Right lobe of liver (tissue), 6 donors: ENCODE results near the gene MPHOSPH8. TPM values are rescaled to one million over a fixed set of nuclear protein-coding genes. Genes with fewer than 3 reads are reported as not detected.

Source experiments
- ATAC-seq, 4 donors: fragments of 200-7000 bp; cut with Tn5 transposase; one replicate each; pipeline ENCODE4 v1.9.1; 2020; ENCODE audit warnings: mild to moderate bottlenecking in 4 of 4, moderate library complexity in 4 of 4
- DNase-seq, 3 donors: peaks; one replicate each; pipeline ENCODE4 v3.0.0-alpha.2; 2020
- H3K27ac ChIP-seq, 3 donors: fragments of 200-600 bp; one replicate each; pipeline ENCODE4 v1.8.0; 2022
- H3K27me3 ChIP-seq, 2 donors: fragments of 200-600 bp; one replicate each; pipeline ENCODE4 v1.8.0; 2022
- H3K36me3 ChIP-seq, 4 donors: fragments of 200-600 bp; sonication (generic) in 1 of 4; one replicate each; pipeline versions ENCODE4 v1.5.1 to v1.8.0; 2017 to 2022; ENCODE audit warnings: control low read depth in 1 of 4
- H3K4me1 ChIP-seq, 4 donors: fragments of 200-600 bp; sonication (generic) in 1 of 4; one replicate each; pipeline versions ENCODE4 v1.5.1 to v1.8.0; 2017 to 2022; ENCODE audit warnings: control low read depth in 1 of 4
- H3K4me3 ChIP-seq, 3 donors: fragments of 200-600 bp; one replicate each; pipeline ENCODE4 v1.8.0; 2022
- H3K9me3 ChIP-seq, 4 donors: fragments of 200-600 bp; sonication (generic) in 1 of 4; one replicate each; pipeline versions ENCODE4 v1.5.1 to v1.8.0; 2017 to 2022; ENCODE audit warnings: control low read depth in 1 of 4
- CTCF ChIP-seq, 4 donors: fragments of 200-600 bp in 3 of 4; fragments of 450-650 bp in 1 of 4; IDR thresholded peaks; one replicate each; pipeline versions ENCODE4 v1.5.1 to v1.8.0; 2016 to 2022; ENCODE audit warnings: antibody characterized with exemption in 4 of 4, mild to moderate bottlenecking in 2 of 4
- POLR2A ChIP-seq: fragments of 450-650 bp; IDR thresholded peaks from one replicate; pipeline ENCODE4 v1.6.1; 2017; ENCODE audit warnings: antibody characterized with exemption, mild to moderate bottlenecking
- WGBS: methylation state at CpG from one replicate; pipeline ENCODE4 v1.1.6; 2018; ENCODE audit warnings: low coverage, low lambda C conversion rate; ENCODE audit not compliant: insufficient coverage; ENCODE audit errors: missing lambda C conversion rate; 5-methylcytosine and 5-hydroxymethylcytosine counted together
- intact Hi-C, 2 donors: fragments of 100-400 bp; cut with DNase I; formaldehyde crosslinking; loops; one replicate each; pipeline versions ENCODE4 v1.11.2 to v1.14.1; 2022
- total RNA-seq, 6 experiments: library from RNA; depleted of rRNA in 2 of 6; stranded (reverse); fragments of >200 nt in 2 of 6; fragmentation: NEBNext Ultra II Directional in 3 of 6; extraction: Animal tissue kit (Norgen Biotek cat#: 25700) in 3 of 6; gene quantifications; one replicate each; pipeline versions ENCODE4 v1.1.0 to v1.2.4, GENCODE V29; 2016 to 2023
- donor health status: DM: no; HTN: yes; CAD: no.
- donor health status: DM: no; HTN: no; CAD: no.
- donor health status: DM: no; HTN: no; CAD: no.
- donor health status: DM: no; HTN: yes; CAD: no.
- donor health status: DM: no; HTN: yes; CAD: no.

The MPHOSPH8 gene
- total RNA-seq, 6 experiments from 2014 or later: 7.3 to 15.4 (median 10.2) TPM

DNA sequence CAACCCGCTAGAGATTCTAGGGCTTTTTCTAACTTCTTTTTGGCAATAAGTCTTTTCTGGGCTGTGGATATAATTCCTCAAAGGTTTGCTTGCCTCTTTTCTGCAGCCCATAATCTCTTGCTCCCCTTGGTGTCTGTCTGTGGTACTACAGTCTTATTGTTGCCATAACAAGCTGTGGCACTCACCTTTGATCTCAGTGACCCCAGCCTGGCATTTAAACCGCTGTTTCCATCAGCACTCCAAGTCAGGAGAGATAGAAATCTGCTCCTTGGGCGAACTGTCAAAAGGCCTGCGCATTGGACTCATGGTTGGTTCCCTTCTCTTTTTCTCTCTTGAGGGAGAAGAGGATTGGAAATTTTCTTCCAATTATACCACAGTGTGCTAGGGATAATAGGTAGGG is 14.5 kb upstream of the MPHOSPH8 start:
- Histone ChIP-seq H3K27ac (no peak overlapping the region), H3K4me3 (no peak overlapping the region), H3K36me3 (no peaks in the 10 kb centered on the region), H3K4me1 (no peaks in the 10 kb centered on the region), H3K27me3 (no peaks in the 10 kb centered on the region), H3K9me3 (no peaks in the 10 kb centered on the region)
- ATAC-seq (peak; percentile 100), DNase-seq (peak in 2 of 3 donors; percentile 68 to 71)
- TF ChIP-seq CTCF (IDR thresholded peaks at IDR 0.05): peak; percentile 59 to 79 (median 64)
- no peak for TF ChIP-seq POLR2A
- WGBS: 35% methylated on average over 4 of the region's 4 CpGs
- intact Hi-C loops: no loop called here

- DNase-seq: no peak
- H3K9me3 ChIP-seq: no peaks in the 10 kb centered on the region
- ATAC-seq: no peak
- WGBS: 71% methylated on average over 3 of the region's 3 CpGs
- H3K36me3 ChIP-seq: no peaks in the 10 kb centered on the region
- intact Hi-C loops: no loop called here
- TF ChIP-seq POLR2A (no peak), CTCF (IDR thresholded peaks at IDR 0.05) (no peak)
- no peak overlapping the region for H3K27ac ChIP-seq
- no peaks in the 10 kb centered on the region for H3K4me1 ChIP-seq
- no peaks in the 10 kb centered on the region for H3K27me3 ChIP-seq
- no peak overlapping the region for H3K4me3 ChIP-seq
Measured at GRCh38 chr13:19622193-19622592, 11.3 kb upstream of the MPHOSPH8 start.

GRCh38 chr13:19624265-19624664 is 9.2 kb upstream of the MPHOSPH8 start:
- WGBS: 92% methylated on average over 2 of the region's 2 CpGs
- H3K36me3 ChIP-seq: no peaks in the 10 kb centered on the region
- no peaks in the 10 kb centered on the region for H3K27me3 ChIP-seq
- TF ChIP-seq POLR2A (no peak), CTCF (IDR thresholded peaks at IDR 0.05) (no peak)
- H3K27ac ChIP-seq: no peak overlapping the region
- no peaks in the 10 kb centered on the region for H3K9me3 ChIP-seq
- ATAC-seq (no peak), DNase-seq (no peak)
- intact Hi-C loops: no loop called here
- no peaks in the 10 kb centered on the region for H3K4me1 ChIP-seq
- no peak overlapping the region for H3K4me3 ChIP-seq

DNA sequence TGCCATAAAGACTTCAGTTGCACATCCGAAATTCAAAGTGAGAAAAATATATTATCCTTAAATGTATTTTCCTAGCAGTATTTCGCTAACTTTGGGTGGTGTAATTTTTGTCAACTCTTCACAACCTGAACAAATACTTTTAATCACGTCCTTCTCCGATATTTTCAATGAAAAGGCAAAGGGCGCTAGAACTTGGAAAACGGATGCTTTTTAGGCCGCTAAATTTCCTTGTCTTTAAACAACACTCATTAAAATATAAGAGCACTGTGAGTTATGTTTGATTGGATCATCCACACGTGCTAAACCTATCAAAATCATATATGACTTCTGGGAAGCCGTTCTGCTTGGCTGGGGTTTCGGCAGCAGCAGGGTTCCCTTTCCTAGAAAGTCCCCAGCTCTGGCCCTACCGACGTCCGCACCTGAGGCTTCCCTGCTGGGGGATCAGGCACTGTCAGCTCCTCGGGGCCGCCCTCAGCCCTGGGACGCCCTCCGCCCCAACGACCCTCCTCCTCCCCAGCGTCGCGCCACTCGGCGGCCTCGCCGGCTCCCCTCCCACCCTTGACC is 462 bp upstream of the MPHOSPH8 start:
- no peaks in the 10 kb centered on the region for H3K9me3 ChIP-seq
- H3K36me3 ChIP-seq: no peaks in the 10 kb centered on the region
- intact Hi-C loops: no loop called here
- H3K4me1 ChIP-seq: peaks cover 0 to 19% (median 0%) of the 10 kb centered on the region in 4 donors
- WGBS: 15% methylated on average over 15 of the region's 25 CpGs
- H3K27me3 ChIP-seq: no peaks in the 10 kb centered on the region
- no peak for ATAC-seq
- H3K4me3 ChIP-seq: peak overlapping the region; percentile 83 to 85 (median 84)
- no peak for DNase-seq
- no peak for TF ChIP-seq CTCF (IDR thresholded peaks at IDR 0.05)
- H3K27ac ChIP-seq: peak overlapping the region; percentile 82 to 91 (median 87)
